GM12878 (cell line): ENCODE results near the gene PPME1.

Source experiments
- ATF7 ChIP-seq: fragments of 450-650 bp; IDR thresholded peaks from 2 replicates; pipeline ENCODE4 v1.6.1; 2016; ENCODE audit warnings: low read depth, mild to moderate bottlenecking
- BHLHE40 ChIP-seq, 2 experiments: fragments of 450-650 bp in 1 of 2; IDR thresholded peaks; 2 replicates each; pipeline ENCODE4 v1.6.1; 2011 to 2017; ENCODE audit warnings: low read depth in 2 of 2, borderline replicate concordance in 1 of 2, improper control_type of control experiment in 1 of 2, low read length in 1 of 2, mild to moderate bottlenecking in 1 of 2
- BRCA1 ChIP-seq: IDR thresholded peaks from 2 replicates; pipeline ENCODE4 v1.6.1; 2011; ENCODE audit warnings: low read depth, low read length, improper control_type of control experiment
- NFIC ChIP-seq: IDR thresholded peaks from 2 replicates; pipeline ENCODE4 v1.6.1; 2012; ENCODE audit warnings: low read depth, mild to moderate bottlenecking, inconsistent platforms, low read length, moderate library complexity
- POLR2AphosphoS5 ChIP-seq: IDR thresholded peaks from 2 replicates; pipeline ENCODE4 v1.6.1; 2011; ENCODE audit warnings: mild to moderate bottlenecking, low read length, inconsistent platforms

DNA sequence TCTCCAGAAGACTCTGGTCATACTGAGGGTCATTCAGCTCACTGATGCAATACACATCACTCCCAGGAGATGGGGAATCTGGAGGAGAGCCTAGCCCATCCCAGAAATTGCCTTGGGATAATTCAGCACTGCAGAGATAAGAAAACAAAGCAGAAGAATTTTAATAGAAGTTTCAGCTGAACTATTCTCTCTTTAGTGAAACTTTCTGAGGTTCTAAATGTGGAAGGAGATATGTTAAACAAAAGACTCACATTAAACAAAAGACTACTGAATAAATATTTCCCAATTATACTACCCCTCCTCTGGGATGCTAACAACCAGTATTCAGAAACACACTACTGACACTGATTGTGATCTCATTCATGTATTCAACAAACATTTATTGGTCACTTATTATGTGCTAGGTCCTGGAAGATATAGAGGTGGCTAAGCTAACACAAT, 48.1 kb upstream of the PPME1 start:
- TF ChIP-seq ATF7, result no peak
- TF ChIP-seq BRCA1, result no peak
- TF ChIP-seq BHLHE40 (IDR thresholded peaks at IDR 0.05; ENCODE audit: borderline replicate concordance in 1 of 2, low read depth in 2 of 2, low read length in 1 of 2), result no peak
- no peak for TF ChIP-seq POLR2AphosphoS5
- TF ChIP-seq NFIC, result no peak
